ENCODE data around the gene AKAP5. TPM values are rescaled to one million over a fixed set of nuclear protein-coding genes. Genes with fewer than 3 reads are reported as not detected.

The AKAP5 gene
- total RNA-seq: 0.50 and 0.53 TPM in 2 replicates

DNA sequence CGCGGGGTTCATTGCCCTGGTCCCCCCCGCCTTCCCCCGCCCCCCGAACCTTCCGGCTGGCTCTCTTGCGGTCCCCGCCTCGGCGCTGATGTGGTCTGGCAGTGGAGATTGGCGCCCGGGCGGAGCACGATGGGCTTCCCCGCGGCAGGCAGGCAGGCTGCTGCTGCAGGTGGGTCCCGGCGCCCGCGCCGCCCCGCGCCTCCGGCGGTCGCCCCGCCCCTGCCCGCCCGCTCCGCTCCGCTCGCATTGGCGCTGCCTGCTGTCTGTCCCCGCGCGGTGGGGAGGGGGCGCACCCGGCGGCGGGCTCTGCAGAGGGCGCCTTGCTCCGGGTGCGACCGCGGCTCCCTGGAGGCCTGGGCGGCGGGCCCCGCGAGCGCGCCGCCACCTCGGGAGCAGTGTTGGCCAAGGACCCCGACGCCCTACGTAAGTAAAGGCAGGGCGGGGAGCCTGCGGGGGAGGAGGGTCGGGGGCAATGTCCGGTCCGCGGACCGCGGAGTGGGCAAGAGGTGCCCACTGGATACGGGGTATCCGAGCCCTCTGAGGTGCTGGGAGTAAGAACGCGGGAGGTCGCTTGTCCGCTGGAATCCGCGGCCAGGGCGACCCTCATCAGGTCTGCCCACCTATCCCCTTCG is at the start of gene AKAP5:
AKAP5 (plus strand) TSS at position 309 of the 632 bp plus-strand sequence. CDS start 2,896 bp downstream, outside the sequence.

DNA sequence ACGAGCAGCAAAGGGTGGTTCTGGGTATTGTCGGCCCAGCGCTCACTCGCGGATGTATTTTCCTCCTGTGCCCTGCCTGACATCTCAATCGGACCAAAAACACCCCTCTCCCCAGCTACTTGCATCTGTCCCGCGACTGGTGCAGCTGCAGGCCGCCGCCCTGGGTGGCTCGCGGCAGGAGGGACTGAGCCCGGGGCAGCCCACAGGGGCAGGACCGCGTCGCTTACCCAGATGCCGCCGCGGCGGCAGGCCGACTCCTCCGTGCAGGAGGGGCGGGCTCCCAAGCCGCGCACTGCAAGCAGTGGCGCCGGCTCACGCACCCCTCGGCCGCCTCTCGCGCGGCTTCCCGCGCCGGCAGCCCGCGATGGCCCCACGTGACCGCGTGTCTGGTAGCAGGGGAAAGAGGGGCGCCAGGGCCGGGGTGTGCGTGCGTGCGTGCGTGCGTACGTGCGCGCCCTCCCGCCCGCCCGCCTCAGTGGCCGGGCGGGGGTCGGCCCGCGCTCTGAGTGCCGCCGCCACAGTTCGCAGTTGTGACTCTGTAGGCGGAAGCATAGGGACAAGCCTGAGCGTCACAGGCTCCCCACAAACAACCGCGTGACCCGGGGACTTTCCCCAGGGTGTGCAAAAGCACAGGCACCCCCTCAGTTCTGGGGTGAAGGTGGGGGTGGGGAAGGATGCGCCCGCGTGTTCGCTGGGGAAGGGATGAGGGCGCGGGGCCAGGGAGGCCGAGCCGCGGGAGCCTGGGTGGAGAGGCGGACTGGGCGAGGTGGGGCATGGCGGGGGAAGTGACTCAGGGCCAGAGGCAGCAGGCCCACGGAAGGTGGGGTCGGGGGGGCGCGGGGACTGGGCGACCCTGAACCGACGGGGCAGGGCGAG is 38.4 kb downstream of the AKAP5 start, which contains the start of gene ZBTB25:
ZBTB25 (minus strand) TSS at position 405 of the 876 bp plus-strand sequence. CDS start 13,305 bp downstream, outside the sequence.

DNA sequence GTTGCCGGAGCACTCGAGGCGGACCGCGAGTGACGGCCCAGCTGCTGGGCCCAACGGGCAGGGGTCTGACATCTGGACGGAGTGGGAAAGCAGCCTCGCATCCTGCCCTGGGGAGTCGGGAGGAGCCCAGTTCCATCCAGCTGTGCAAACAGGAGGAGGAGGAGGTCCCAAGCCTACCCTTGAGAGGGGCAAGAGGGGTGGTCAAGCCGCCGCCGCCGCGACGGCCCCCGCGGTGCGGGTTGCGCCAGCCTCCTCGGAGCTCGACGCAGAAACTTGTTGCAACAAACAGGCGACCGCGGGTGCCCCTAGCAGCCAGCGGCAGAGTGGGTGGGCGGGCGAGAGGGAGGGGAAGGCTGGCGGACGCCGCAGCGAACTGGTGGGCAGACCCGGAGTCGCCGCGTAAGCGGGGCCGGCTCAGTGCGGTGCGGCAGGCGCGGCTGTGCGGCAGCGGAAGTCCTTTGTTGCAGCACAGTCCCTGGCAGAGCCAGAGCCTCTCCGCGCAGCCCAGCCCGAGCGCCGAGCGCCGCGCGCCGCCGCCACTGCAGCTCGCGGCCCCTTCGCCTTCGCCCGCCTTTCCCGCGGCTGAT is 39.1 kb downstream of the AKAP5 start, which contains the start of gene ZBTB1:
ZBTB1 (plus strand) TSS at position 461 of the 587 bp plus-strand sequence. CDS start 16,735 bp downstream, outside the sequence.

Other genes starting within 250 kb of the AKAP5 start
- gene ESR2, start 171.1 kb upstream of the AKAP5 start, total RNA-seq: 0.27 and 0.50 TPM in 2 replicates
- gene MTHFD1, start 77.1 kb upstream of the AKAP5 start, total RNA-seq: 74.3 and 103 TPM in 2 replicates
- gene ZBTB25, start 38.3 kb downstream of the AKAP5 start, total RNA-seq: 6.9 and 8.0 TPM in 2 replicates
- gene ZBTB1, start 39.3 kb downstream of the AKAP5 start, total RNA-seq: 46.5 and 66.5 TPM in 2 replicates
- 2.0 and 3.8 TPM in 2 replicates for gene HSPA2, start 75.2 kb downstream of the AKAP5 start, total RNA-seq
- gene PPP1R36, start 84.5 kb downstream of the AKAP5 start, total RNA-seq: 0.29 and 0.40 TPM in 2 replicates
- 4.5 and 5.1 TPM in 2 replicates for gene PLEKHG3, start 238.9 kb downstream of the AKAP5 start, total RNA-seq